Measurements from ENCODE around the gene ZNF41.

- TF ChIP-seq REST (IDR thresholded peaks at IDR 0.05; ENCODE audit: insufficient read depth in 1 of 2, low read depth in 2 of 2, low read length in 2 of 2) (no peak), POLR2AphosphoS5 (IDR thresholded peaks at IDR 0.05; ENCODE audit: low read depth, low read length) (no peak), TAF1 (IDR thresholded peaks at IDR 0.05; ENCODE audit: borderline replicate concordance, insufficient read depth, low read length) (no peak), SIN3A (IDR thresholded peaks at IDR 0.05; ENCODE audit: borderline replicate concordance, insufficient read depth, low read length) (no peak), FOXP2 (optimal IDR thresholded peaks at IDR 0.05; ENCODE audit: borderline replicate concordance, extremely low read depth, extremely low read length, insufficient read depth) (no peak)
Observed at GRCh38 chrX:47507153-47507867, 24.3 kb upstream of the ZNF41 start.
